IMR-90 (cell line): Measurements from ENCODE around the gene CAMTA1. TPM values are rescaled to one million over a fixed set of nuclear protein-coding genes. Genes with fewer than 3 reads are reported as not detected.

ENCODE experiments used
- ATAC-seq: fragments of 200-7000 bp; cut with Tn5 transposase; 2 replicates; pipeline ENCODE4 v1.9.1; 2020; ENCODE audit warnings: low read depth, mild to moderate bottlenecking, moderate library complexity
- BruUV-seq: library from RNA; stranded (reverse); fragments of 400-500 nt; replicated peaks from 2 replicates; lab custom pipeline; 2021; lab: Mats Ljungman, UMichigan
- CTCF ChIA-PET: fragments of 300-600 bp; formaldehyde crosslinking; extraction: SDS; loops from one replicate; lab custom pipeline; 2021; ENCODE audit warnings: antibody characterized with exemption; lab: Yijun Ruan, JAX
- POLR2A ChIA-PET: fragments of 300-600 bp; sonication (Branson Sonifier 250); formaldehyde crosslinking; loops from one replicate; lab custom pipeline; 2022; ENCODE audit warnings: antibody characterized with exemption; ENCODE audit not compliant: unreplicated experiment; lab: Charles Lee
- DNase-seq: peaks from one replicate; pipeline ENCODE4 v3.0.0; 2013
- H2AFZ ChIP-seq: replicated peaks from 2 replicates; pipeline ENCODE3; 2013; ENCODE audit warnings: low read length, mild to moderate bottlenecking; ENCODE audit not compliant: poor library complexity
- H2AK5ac ChIP-seq: 2 replicates; pipeline ENCODE4 v1.6.1; 2013; ENCODE audit warnings: low read depth, low read length, inconsistent platforms
- H2AK9ac ChIP-seq: replicated peaks from 2 replicates; pipeline ENCODE3; 2013; ENCODE audit warnings: mild to moderate bottlenecking, low read depth, low read length, moderate library complexity; ENCODE audit not compliant: poor library complexity
- H2BK120ac ChIP-seq: 2 replicates; pipeline ENCODE4 v1.6.1; 2013; ENCODE audit warnings: low read depth, low read length, inconsistent platforms
- H2BK15ac ChIP-seq: 3 replicates; pipeline ENCODE4 v1.6.1; 2013; ENCODE audit warnings: low read depth, low read length, inconsistent platforms
- H2BK20ac ChIP-seq: 2 replicates; pipeline ENCODE4 v1.6.1; 2013; ENCODE audit warnings: low read depth, mild to moderate bottlenecking, inconsistent platforms, low read length, moderate library complexity
- H2BK5ac ChIP-seq: 2 replicates; pipeline ENCODE4 v1.6.1; 2013; ENCODE audit warnings: mild to moderate bottlenecking, low read depth, low read length, inconsistent platforms; ENCODE audit not compliant: poor library complexity, severe bottlenecking
- H3K14ac ChIP-seq: replicated peaks from 2 replicates; pipeline ENCODE4 v1.6.1; 2013; ENCODE audit warnings: low read depth, low read length, inconsistent platforms
- H3K18ac ChIP-seq: 2 replicates; pipeline ENCODE4 v1.6.1; 2013; ENCODE audit warnings: low read depth, low read length, control low read depth
- H3K23ac ChIP-seq: 2 replicates; pipeline ENCODE4 v1.6.1; 2013; ENCODE audit warnings: low read depth, low read length, inconsistent platforms
- H3K27ac ChIP-seq: 2 replicates; pipeline ENCODE4 v1.5.1; 2013; ENCODE audit warnings: mild to moderate bottlenecking, control low read depth, low read length; ENCODE audit not compliant: insufficient read depth
- H3K27me3 ChIP-seq: 2 replicates; pipeline ENCODE4 v1.6.1; 2013; ENCODE audit warnings: low read length; ENCODE audit not compliant: control insufficient read depth, insufficient read depth
- H3K36me3 ChIP-seq: 2 replicates; pipeline ENCODE4 v1.6.1; 2013; ENCODE audit warnings: low read length, mixed read lengths; ENCODE audit not compliant: control insufficient read depth, insufficient read depth
- H3K4ac ChIP-seq: 2 replicates; pipeline ENCODE4 v1.6.1; 2013; ENCODE audit warnings: low read depth, low read length, inconsistent platforms
- H3K4me1 ChIP-seq: 2 replicates; pipeline ENCODE4 v1.6.1; 2013; ENCODE audit warnings: low read length, mixed read lengths; ENCODE audit not compliant: control insufficient read depth, insufficient read depth
- H3K4me2 ChIP-seq: 2 replicates; pipeline ENCODE4 v1.6.1; 2013; ENCODE audit warnings: low read depth, mild to moderate bottlenecking, control low read depth, low read length, moderate library complexity
- H3K4me3 ChIP-seq: 2 replicates; pipeline ENCODE4 v1.5.1; 2013; ENCODE audit warnings: low read depth, mild to moderate bottlenecking, control low read depth, low read length, moderate library complexity; ENCODE audit not compliant: insufficient read depth
- H3K56ac ChIP-seq: 2 replicates; pipeline ENCODE4 v1.6.1; 2013; ENCODE audit warnings: low read length, inconsistent platforms; ENCODE audit not compliant: insufficient read depth; ENCODE audit errors: extremely low read depth
- H3K79me1 ChIP-seq, 2 experiments: 2 replicates each; pipeline ENCODE4 v1.6.1; 2013; ENCODE audit warnings: low read length in 2 of 2, inconsistent platforms in 1 of 2, low read depth in 1 of 2
- H3K9ac ChIP-seq: 2 replicates; pipeline ENCODE4 v1.6.1; 2013; ENCODE audit warnings: low read depth, low read length, control low read depth
- H3K9me1 ChIP-seq: 2 replicates; pipeline ENCODE4 v1.6.1; 2013; ENCODE audit warnings: low read length, inconsistent platforms; ENCODE audit not compliant: insufficient read depth
- H3K9me3 ChIP-seq: 2 replicates; pipeline ENCODE4 v1.6.1; 2013; ENCODE audit warnings: low read length; ENCODE audit not compliant: control insufficient read depth, insufficient read depth
- H4K20me1 ChIP-seq: 2 replicates; pipeline ENCODE4 v1.6.1; 2013; ENCODE audit warnings: low read length, inconsistent platforms; ENCODE audit not compliant: insufficient read depth
- H4K5ac ChIP-seq: 2 replicates; pipeline ENCODE4 v1.6.1; 2013; ENCODE audit warnings: mild to moderate bottlenecking, low read depth, low read length, control low read depth
- H4K8ac ChIP-seq, 2 experiments: 2 replicates each; pipeline ENCODE4 v1.6.1; 2013; ENCODE audit warnings: low read depth in 2 of 2, low read length in 2 of 2, control low read depth in 1 of 2, inconsistent platforms in 1 of 2
- H4K91ac ChIP-seq: 2 replicates; pipeline ENCODE4 v1.6.1; 2013; ENCODE audit warnings: low read depth, low read length, inconsistent platforms; ENCODE audit not compliant: insufficient read depth
- CHD1 ChIP-seq: IDR thresholded peaks from 2 replicates; pipeline ENCODE4 v1.6.1; 2012; ENCODE audit warnings: low read depth, low read length, improper control_type of control experiment
- NFE2L2 ChIP-seq: fragments of 150-350 bp; IDR thresholded peaks from 2 replicates; pipeline ENCODE4 v1.6.1; 2016; ENCODE audit warnings: low read depth, mild to moderate bottlenecking, low read length
- WGBS, 2 experiments: methylation state at CpG; one replicate each; pipeline versions ENCODE4 v1.1.5 to v1.1.7; 2013; ENCODE audit warnings: missing lambda C conversion rate in 2 of 2; ENCODE audit not compliant: insufficient read length in 1 of 2; ENCODE audit errors: extremely low coverage in 2 of 2; 5-methylcytosine and 5-hydroxymethylcytosine counted together
- dilution Hi-C: fragments of 300-500 bp; cut with HindIII; formaldehyde crosslinking; loops from one replicate; pipeline ENCODE4 v1.14.3; 2018; ENCODE audit warnings: low sequenced_read_pairs; ENCODE audit not compliant: unreplicated experiment
- in situ Hi-C: fragments of 300-500 bp; cut with MboI; formaldehyde crosslinking; loops from 3 replicates; pipeline ENCODE4 v1.14.3; 2019; ENCODE audit warnings: low sequenced_read_pairs, inconsistent platforms, mixed read lengths
- intact Hi-C: fragments of 100-400 bp; cut with micrococcal nuclease; formaldehyde crosslinking; loops from 2 replicates; pipeline ENCODE4 v1.10.0; 2022
- polyA plus RNA-seq, 3 experiments: library from polyadenylated mRNA; depleted of rRNA; stranded (reverse); fragments of >200 nt; gene quantifications; 2 replicates each; pipeline ENCODE4 v1.2.3, GENCODE V29; 2012; ENCODE audit warnings: low replicate concordance in 1 of 3
- total RNA-seq: library from RNA; depleted of rRNA; stranded (reverse); fragments of >200 nt; gene quantifications from 2 replicates; pipeline ENCODE4 v1.2.3, GENCODE V29; 2012

CAMTA1 gene
- total and polyA plus RNA-seq, 2 of the 4 experiments (the other 2 are of a cell fraction), result 35.5 to 74.3 TPM

DNA sequence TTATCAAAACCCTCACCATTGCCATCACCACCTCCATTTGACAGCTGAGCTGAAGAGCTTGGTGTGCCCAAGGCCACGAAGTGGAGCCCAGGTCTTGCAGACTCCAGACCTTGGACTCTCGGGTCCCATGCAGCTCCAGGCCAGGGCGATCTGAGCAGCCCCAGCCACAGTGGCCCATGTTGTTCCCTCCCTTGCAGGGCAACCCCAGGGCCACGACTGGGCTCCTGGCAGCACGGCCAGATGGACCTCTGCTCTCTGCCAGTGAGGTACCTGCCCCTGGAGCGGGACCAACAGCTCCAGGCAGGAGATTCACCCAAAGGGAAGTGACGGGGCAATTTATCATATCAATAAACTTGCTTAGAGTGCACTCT lies 803.2 kb downstream of the CAMTA1 start:
- Histone ChIP-seq H4K5ac (no peak overlapping the region), H3K4me3 (no peak overlapping the region), H3K4me1 (no peaks in the 10 kb centered on the region), H2BK15ac (no peak overlapping the region), H3K4ac (no peak overlapping the region), H4K91ac (no peak overlapping the region), H3K4me2 (no peak overlapping the region), H3K9ac (no peak overlapping the region), H2AK9ac (no peak overlapping the region), H4K8ac (no peak overlapping the region), H3K56ac (no peak overlapping the region), H3K27ac (no peak overlapping the region), H2BK20ac (no peak overlapping the region), H3K36me3 (no peaks in the 10 kb centered on the region), H2BK120ac (no peak overlapping the region), H4K20me1 (no peaks in the 10 kb centered on the region), H3K79me1 (no peaks in the 10 kb centered on the region), H2AK5ac (no peak overlapping the region), H3K9me1 (no peaks in the 10 kb centered on the region), H2BK5ac (no peak overlapping the region), H3K27me3 (peaks cover 24% of the 10 kb centered on the region), H2AFZ (no peak overlapping the region), H3K18ac (no peak overlapping the region), H3K14ac (no peak overlapping the region), H3K23ac (no peak overlapping the region), H3K9me3 (no peaks in the 10 kb centered on the region)
- BruUV-seq, result no TSS peak
- TF ChIP-seq NFE2L2 (no peak), CHD1 (no peak)
- WGBS, 2 experiments, result 60% methylated on average over 4 of the region's 7 CpGs; no CpG with 5 or more reads in 1 of the 2 experiments
- POLR2A ChIA-PET, result no interaction called here
- intact Hi-C loops (no loop called here), in situ Hi-C loops (no loop called here), dilution Hi-C loops (no loop called here)
- ATAC-seq, result no peak
- no peak for DNase-seq
- CTCF ChIA-PET, result no interaction called here
